PC-3 (cell line): ENCODE data around the gene TTC19. TPM values are rescaled to one million over a fixed set of nuclear protein-coding genes. Genes with fewer than 3 reads are reported as not detected.

Experiments used
- ATAC-seq: fragments of 200-7000 bp; cut with Tn5 transposase; 2 replicates; pipeline ENCODE4 v1.9.1; 2020; ENCODE audit warnings: mild to moderate bottlenecking, moderate library complexity
- BruUV-seq: library from RNA; stranded (reverse); fragments of 400-500 nt; replicated peaks from 2 replicates; lab custom pipeline; 2021; lab: Mats Ljungman, UMichigan
- CTCF ChIA-PET: fragments of 300-600 bp; sonication (Branson Sonifier 250); formaldehyde crosslinking; loops from one replicate; lab custom pipeline; 2022; ENCODE audit warnings: antibody characterized with exemption; lab: Charles Lee
- POLR2A ChIA-PET: fragments of 300-600 bp; sonication (Branson Sonifier 250); formaldehyde crosslinking; loops from one replicate; lab custom pipeline; 2022; ENCODE audit warnings: antibody characterized with exemption; ENCODE audit not compliant: unreplicated experiment; lab: Charles Lee
- DNase-seq: peaks from one replicate; pipeline ENCODE4 v3.0.0-alpha.2; 2015
- H2AFZ ChIP-seq: fragments of 300-600 bp; sonication (generic); 2 replicates; pipeline ENCODE4 v1.6.0; 2016; ENCODE audit warnings: antibody characterized with exemption, low read length
- H3F3A ChIP-seq: fragments of 300-600 bp; sonication (generic); one replicate; pipeline ENCODE4 v1.6.0; 2017; ENCODE audit warnings: antibody characterized with exemption, low read length, control low read depth, mild to moderate bottlenecking; ENCODE audit not compliant: unreplicated experiment
- H3K27ac ChIP-seq: fragments of 300-600 bp; sonication (generic); 2 replicates; pipeline ENCODE4 v1.5.1; 2016; ENCODE audit warnings: mild to moderate bottlenecking, low read length
- H3K27me3 ChIP-seq: fragments of 300-600 bp; sonication (generic); 2 replicates; pipeline ENCODE4 v1.6.1; 2016; ENCODE audit warnings: low read length, mixed read lengths
- H3K36me3 ChIP-seq: fragments of 300-600 bp; sonication (generic); 2 replicates; pipeline ENCODE4 v1.6.1; 2016; ENCODE audit warnings: low read depth, mixed run types, low read length, mixed read lengths
- H3K4me1 ChIP-seq: fragments of 300-600 bp; sonication (generic); 2 replicates; pipeline ENCODE4 v1.5.1; 2016; ENCODE audit warnings: low read length; ENCODE audit not compliant: insufficient read depth
- H3K4me2 ChIP-seq: fragments of 300-600 bp; sonication (generic); 2 replicates; pipeline ENCODE4 v1.6.0; 2016; ENCODE audit warnings: low read length
- H3K4me3 ChIP-seq: fragments of 300-600 bp; sonication (generic); 2 replicates; pipeline ENCODE4 v1.5.1; 2016; ENCODE audit warnings: mild to moderate bottlenecking, low read length, mixed read lengths
- H3K79me2 ChIP-seq: fragments of 300-600 bp; sonication (generic); 2 replicates; pipeline ENCODE4 v1.6.1; 2017; ENCODE audit warnings: low read length, mixed read lengths
- H3K9ac ChIP-seq: fragments of 300-600 bp; sonication (generic); 2 replicates; pipeline ENCODE4 v1.6.0; 2016; ENCODE audit warnings: mild to moderate bottlenecking, low read length
- H3K9me2 ChIP-seq: fragments of 300-600 bp; sonication (generic); replicated peaks from 2 replicates; pipeline ENCODE4 v1.6.1; 2016; ENCODE audit warnings: mixed run types, low read length, mixed read lengths
- H3K9me3 ChIP-seq: fragments of 300-600 bp; sonication (generic); 2 replicates; pipeline ENCODE4 v1.6.1; 2016; ENCODE audit warnings: low read length, mixed read lengths
- H4K20me1 ChIP-seq: fragments of 300-600 bp; sonication (generic); 2 replicates; pipeline ENCODE4 v1.6.1; 2016; ENCODE audit warnings: low read length, mixed read lengths
- CTCF ChIP-seq: fragments of 300-600 bp; sonication (generic); conservative IDR thresholded peaks from 2 replicates; pipeline ENCODE4 v1.5.1; 2017; ENCODE audit warnings: antibody characterized with exemption, low read depth, mild to moderate bottlenecking, low read length
- EZH2 ChIP-seq: fragments of 300-600 bp; sonication (generic); IDR thresholded peaks from one replicate; pipeline ENCODE4 v1.6.1; 2017; ENCODE audit warnings: antibody characterized with exemption, mild to moderate bottlenecking, low read length; ENCODE audit not compliant: unreplicated experiment
- EZH2phosphoT487 ChIP-seq: fragments of 300-600 bp; sonication (generic); IDR thresholded peaks from 2 replicates; pipeline ENCODE4 v1.6.1; 2018; ENCODE audit warnings: mild to moderate bottlenecking, antibody characterized with exemption, low read length, borderline replicate concordance
- intact Hi-C: fragments of 100-400 bp; cut with micrococcal nuclease; formaldehyde crosslinking; loops from 2 replicates; pipeline ENCODE4 v1.9.0; 2023
- total RNA-seq: library from RNA; depleted of rRNA; stranded (reverse); fragments of >200 nt; gene quantifications from 2 replicates; pipeline ENCODE4 v1.2.3, GENCODE V29; 2014

The TTC19 gene
- total RNA-seq, 1 experiment from 2014 or later: 187 TPM

GRCh38 chr17:15966879-15967248, 32.8 kb upstream of the TTC19 start:
- Histone ChIP-seq H3K4me3 (peak overlapping the region; percentile 7; the same call in 1 of the 2 replicates), H3K79me2 (peaks cover 95% of the 10 kb centered on the region), H3K9me2 (no peaks in the 10 kb centered on the region), H3K4me2 (peak overlapping the region; percentile 74), H3K9me3 (no peaks in the 10 kb centered on the region), H3K4me1 (peaks cover 56% of the 10 kb centered on the region), H3K36me3 (peaks cover 26% of the 10 kb centered on the region), H3K27ac (peak overlapping the region; percentile 94), H3F3A (peaks cover 13% of the 10 kb centered on the region), H4K20me1 (no peaks in the 10 kb centered on the region), H3K27me3 (no peaks in the 10 kb centered on the region), H3K9ac (peak overlapping the region; percentile 56), H2AFZ (no peak overlapping the region)
- peak; percentile 48 for ATAC-seq
- ChIA-PET CTCF (interaction anchor here (1.1 kb wide), 1 partner anchor 116 kb away, joined by 3 read pairs; no protein-coding TSS in a partner anchor), POLR2A (no interaction called here)
- no TSS peak for BruUV-seq
- TF ChIP-seq EZH2 (no peak), CTCF (no peak), EZH2phosphoT487 (no peak)
- peak; percentile 63 for DNase-seq
- intact Hi-C loops: loop anchor here (1.0 kb wide), 2 partner anchors 20 to 24 kb away; no protein-coding TSS in a partner anchor

- peaks cover 64% of the 10 kb centered on the region for H3K4me1 ChIP-seq
- CTCF ChIA-PET: no interaction called here
- H3K4me3 ChIP-seq: no peak overlapping the region
- TF ChIP-seq EZH2: no peak
- intact Hi-C loops: no loop called here
- H3K9ac ChIP-seq: no peak overlapping the region
- no peak overlapping the region for H2AFZ ChIP-seq
- peaks cover 95% of the 10 kb centered on the region for H3K79me2 ChIP-seq
- H3F3A ChIP-seq: peaks cover 7% of the 10 kb centered on the region
- no peak overlapping the region for H3K4me2 ChIP-seq
- H3K27me3 ChIP-seq: no peaks in the 10 kb centered on the region
- no peaks in the 10 kb centered on the region for H3K9me3 ChIP-seq
- H3K9me2 ChIP-seq: no peaks in the 10 kb centered on the region
- 0 out of 2 replicates have a peak overlapping the region, but pooled peaks have one; percentile 94 for H3K27ac ChIP-seq
- POLR2A ChIA-PET: no interaction called here
- ATAC-seq (no peak), DNase-seq (no peak)
- peaks cover 28% of the 10 kb centered on the region for H3K36me3 ChIP-seq
- BruUV-seq: no TSS peak
- no peaks in the 10 kb centered on the region for H4K20me1 ChIP-seq
Observed at GRCh38 chr17:15967706-15968399, 31.8 kb upstream of the TTC19 start.

GRCh38 chr17:15969463-15969862, 30.2 kb upstream of the TTC19 start:
- peaks cover 53% of the 10 kb centered on the region for H3K4me1 ChIP-seq
- CTCF ChIA-PET: no interaction called here

More at GRCh38 chr17:15969463-15969862, 30.2 kb upstream of the TTC19 start:
- Histone ChIP-seq H3K27ac (no peak overlapping the region), H3K36me3 (peaks cover 30% of the 10 kb centered on the region), H3K79me2 (peaks cover 98% of the 10 kb centered on the region), H3K4me3 (no peak overlapping the region), H4K20me1 (no peaks in the 10 kb centered on the region), H3K4me2 (no peak overlapping the region), H3K27me3 (no peaks in the 10 kb centered on the region), H3K9me3 (no peaks in the 10 kb centered on the region), H3K9me2 (no peaks in the 10 kb centered on the region), H2AFZ (no peak overlapping the region), H3F3A (peaks cover 5% of the 10 kb centered on the region), H3K9ac (no peak overlapping the region)
- TF ChIP-seq CTCF (no peak), EZH2 (no peak), EZH2phosphoT487 (no peak)
- ATAC-seq (no peak), DNase-seq (no peak)
- POLR2A ChIA-PET: no interaction called here
- intact Hi-C loops: no loop called here
- no TSS peak for BruUV-seq
